MM.1S (cell line): ENCODE data around the gene CCDC86.

ENCODE experiments used
- CTCF ChIP-seq: fragments of 300-600 bp; sonication (generic); IDR thresholded peaks from 2 replicates; pipeline ENCODE4 v1.5.1; 2016; ENCODE audit warnings: antibody characterized with exemption, low read length, mixed read lengths
- EZH2 ChIP-seq: fragments of 300-600 bp; sonication (generic); optimal IDR thresholded peaks from 2 replicates; pipeline ENCODE3; 2017; ENCODE audit warnings: low read depth, mild to moderate bottlenecking, antibody characterized with exemption, low read length, mixed read lengths

- TF ChIP-seq EZH2 (no peak), CTCF (no peak)
These were observed 27.8 kb upstream of the CCDC86 start for GRCh38 chr11:60814112-60814511.
